Measurements from ENCODE around the gene ADRA2C.

Gene ADRA2C

DNA sequence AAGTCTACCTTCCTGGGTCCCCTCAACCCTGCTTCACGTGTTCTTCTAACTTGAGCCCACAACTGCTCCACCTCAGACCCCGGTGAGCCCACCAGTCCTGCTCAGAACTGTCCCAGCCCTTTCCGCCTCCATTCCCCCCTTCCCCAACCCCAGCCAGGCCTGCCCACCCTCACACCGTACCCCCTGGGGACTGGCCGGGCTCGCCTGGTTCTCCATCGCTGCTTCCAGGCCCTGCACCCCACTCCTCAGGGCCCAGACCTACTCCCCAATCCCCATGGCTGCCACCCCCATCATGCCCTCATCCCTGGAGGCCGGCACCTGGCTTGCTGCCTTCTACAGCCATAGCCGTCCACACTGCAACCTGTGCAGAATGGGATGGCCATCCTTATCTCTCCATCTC is 23.4 kb downstream of the ADRA2C start:
- TF ChIP-seq CTCF (IDR thresholded peaks at IDR 0.05; ENCODE audit: borderline replicate concordance, extremely low read depth, low read length, poor library complexity, severe bottlenecking) (no peak), EZH2 (IDR thresholded peaks at IDR 0.05; ENCODE audit: borderline replicate concordance, low read depth, low read length, severe bottlenecking) (no peak)
- ATAC-seq (ENCODE audit: insufficient read depth, low read depth), result no peak
- Histone ChIP-seq H4K20me1 (ENCODE audit: insufficient read depth, low read length) (peaks cover 12% of the 10 kb centered on the region), H3K27ac (ENCODE audit: low read length) (no peak overlapping the region), H3K27me3 (ENCODE audit: insufficient read depth, low read length, poor library complexity) (no peaks in the 10 kb centered on the region), H3K4me2 (ENCODE audit: insufficient read depth, low read length) (no peak overlapping the region), H2AFZ (ENCODE audit: low read depth, low read length) (no peak overlapping the region), H3K4me1 (ENCODE audit: insufficient read depth, low read length) (no peaks in the 10 kb centered on the region), H3K9me3 (ENCODE audit: insufficient read depth, low read length, severe bottlenecking) (no peaks in the 10 kb centered on the region), H3K36me3 (ENCODE audit: insufficient read depth, low read length) (no peaks in the 10 kb centered on the region), H3K9ac (ENCODE audit: low read depth, low read length) (no peak overlapping the region), H3K4me3 (ENCODE audit: low read depth in 1 of 2, low read length in 2 of 2) (no peak overlapping the region), H3K79me2 (ENCODE audit: insufficient read depth, low read length) (no peaks in the 10 kb centered on the region)
- no peak for DNase-seq

DNA sequence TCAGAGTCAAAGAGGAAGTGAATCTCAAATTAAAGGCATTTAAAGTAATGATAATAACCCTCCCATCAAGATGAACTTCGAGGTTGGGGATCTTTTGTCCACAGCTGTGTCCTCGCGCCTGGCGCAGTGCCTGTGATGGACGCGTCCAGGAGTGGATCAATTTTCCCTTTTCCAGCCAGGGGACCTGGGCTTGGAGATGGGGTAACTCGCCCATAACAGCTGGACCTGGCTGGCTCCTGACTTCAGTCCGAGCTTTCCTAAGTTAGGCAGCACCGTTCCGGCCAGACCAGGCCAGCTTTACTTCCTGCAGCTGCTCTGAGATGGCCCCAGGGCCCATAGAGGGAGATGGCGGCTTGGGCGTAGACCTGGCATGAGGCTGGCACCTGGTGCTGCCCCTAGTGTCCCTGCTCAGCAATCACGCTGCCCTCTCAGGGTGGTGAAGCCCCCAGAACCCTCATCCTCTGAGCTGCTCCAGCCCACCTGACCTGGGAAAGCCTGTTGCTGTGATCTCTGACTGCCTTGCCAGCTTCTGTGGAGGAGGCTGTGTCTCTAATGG is 23.9 kb downstream of the ADRA2C start:
- no peak overlapping the region for H3K27ac ChIP-seq (ENCODE audit: low read length)
- no peaks in the 10 kb centered on the region for H3K36me3 ChIP-seq (ENCODE audit: insufficient read depth, low read length)
- TF ChIP-seq EZH2 (IDR thresholded peaks at IDR 0.05; ENCODE audit: borderline replicate concordance, low read depth, low read length, severe bottlenecking), result no peak
- no peak overlapping the region for H3K9ac ChIP-seq (ENCODE audit: low read depth, low read length)
- H2AFZ ChIP-seq (ENCODE audit: low read depth, low read length), result no peak overlapping the region
- H3K9me3 ChIP-seq (ENCODE audit: insufficient read depth, low read length, severe bottlenecking), result peaks cover 2% of the 10 kb centered on the region
- H3K4me2 ChIP-seq (ENCODE audit: insufficient read depth, low read length), result no peak overlapping the region
- ATAC-seq (ENCODE audit: insufficient read depth, low read depth), result no peak
- H3K27me3 ChIP-seq (ENCODE audit: insufficient read depth, low read length, poor library complexity), result no peaks in the 10 kb centered on the region
- no peak overlapping the region for H3K4me3 ChIP-seq (ENCODE audit: low read depth in 1 of 2, low read length in 2 of 2)
- no peak for DNase-seq
- H3K79me2 ChIP-seq (ENCODE audit: insufficient read depth, low read length), result no peaks in the 10 kb centered on the region
- H3K4me1 ChIP-seq (ENCODE audit: insufficient read depth, low read length), result no peaks in the 10 kb centered on the region
- H4K20me1 ChIP-seq (ENCODE audit: insufficient read depth, low read length), result peaks cover 12% of the 10 kb centered on the region

GRCh38 chr4:3791256-3791655 is 25.1 kb downstream of the ADRA2C start:
- H3K27ac ChIP-seq (ENCODE audit: low read length), result no peak overlapping the region
- no peak overlapping the region for H3K4me2 ChIP-seq (ENCODE audit: insufficient read depth, low read length)
- H3K9ac ChIP-seq (ENCODE audit: low read depth, low read length), result no peak overlapping the region
- no peaks in the 10 kb centered on the region for H3K79me2 ChIP-seq (ENCODE audit: insufficient read depth, low read length)
- H3K9me3 ChIP-seq (ENCODE audit: insufficient read depth, low read length, severe bottlenecking), result peaks cover 2% of the 10 kb centered on the region
- H3K27me3 ChIP-seq (ENCODE audit: insufficient read depth, low read length, poor library complexity), result no peaks in the 10 kb centered on the region
- no peaks in the 10 kb centered on the region for H3K36me3 ChIP-seq (ENCODE audit: insufficient read depth, low read length)
- H2AFZ ChIP-seq (ENCODE audit: low read depth, low read length), result no peak overlapping the region
- ATAC-seq (ENCODE audit: insufficient read depth, low read depth) (no peak), DNase-seq (no peak)
- no peak overlapping the region for H3K4me3 ChIP-seq (ENCODE audit: low read depth in 1 of 2, low read length in 2 of 2)
- no peaks in the 10 kb centered on the region for H3K4me1 ChIP-seq (ENCODE audit: insufficient read depth, low read length)
- TF ChIP-seq CTCF (IDR thresholded peaks at IDR 0.05; ENCODE audit: borderline replicate concordance, extremely low read depth, low read length, poor library complexity, severe bottlenecking), result no peak
- no peak for TF ChIP-seq EZH2 (IDR thresholded peaks at IDR 0.05; ENCODE audit: borderline replicate concordance, low read depth, low read length, severe bottlenecking)
- peaks cover 10% of the 10 kb centered on the region for H4K20me1 ChIP-seq (ENCODE audit: insufficient read depth, low read length)

GRCh38 chr4:3791910-3792542 is 25.8 kb downstream of the ADRA2C start:
- Histone ChIP-seq H2AFZ (ENCODE audit: low read depth, low read length) (no peak overlapping the region), H3K27ac (ENCODE audit: low read length) (no peak overlapping the region), H3K4me1 (ENCODE audit: insufficient read depth, low read length) (no peaks in the 10 kb centered on the region), H3K9me3 (ENCODE audit: insufficient read depth, low read length, severe bottlenecking) (peaks cover 2% of the 10 kb centered on the region), H3K27me3 (ENCODE audit: insufficient read depth, low read length, poor library complexity) (no peaks in the 10 kb centered on the region), H3K4me3 (ENCODE audit: low read depth in 1 of 2, low read length in 2 of 2) (no peak overlapping the region), H3K9ac (ENCODE audit: low read depth, low read length) (no peak overlapping the region), H3K36me3 (ENCODE audit: insufficient read depth, low read length) (no peaks in the 10 kb centered on the region), H3K79me2 (ENCODE audit: insufficient read depth, low read length) (no peaks in the 10 kb centered on the region), H3K4me2 (ENCODE audit: insufficient read depth, low read length) (no peak overlapping the region), H4K20me1 (ENCODE audit: insufficient read depth, low read length) (peaks cover 10% of the 10 kb centered on the region)
- peak; percentile 66 for DNase-seq
- no peak for TF ChIP-seq CTCF (IDR thresholded peaks at IDR 0.05; ENCODE audit: borderline replicate concordance, extremely low read depth, low read length, poor library complexity, severe bottlenecking)
- TF ChIP-seq EZH2 (IDR thresholded peaks at IDR 0.05; ENCODE audit: borderline replicate concordance, low read depth, low read length, severe bottlenecking), result no peak
- ATAC-seq (ENCODE audit: insufficient read depth, low read depth), result peak; percentile 82
